DMS79 (cell line): ENCODE data around the gene PNO1.

Experiments
- DNase-seq: peaks from one replicate; lab custom pipeline; 2025; lab: John Stamatoyannopoulos, UW

The PNO1 gene

GRCh38 chr2:68195096-68195495, 37.4 kb downstream of the PNO1 start:
- DNase-seq, result no peak

- no peak for DNase-seq
Measured at GRCh38 chr2:68196120-68196716, 38.5 kb downstream of the PNO1 start.

- DNase-seq, result no peak
Measured at GRCh38 chr2:68200157-68200787, 42.6 kb downstream of the PNO1 start.

GRCh38 chr2:68203587-68203986, 45.9 kb downstream of the PNO1 start:
- DNase-seq, result no peak

- DNase-seq, result no peak
Measured at GRCh38 chr2:68206793-68207192, 49.1 kb downstream of the PNO1 start.

- DNase-seq, result no peak
Measured at GRCh38 chr2:68214381-68214780, 56.7 kb downstream of the PNO1 start.

GRCh38 chr2:68216454-68217310, 59.0 kb downstream of the PNO1 start:
- DNase-seq, result no peak

- DNase-seq, result no peak
Measured at GRCh38 chr2:68217729-68218128, 60.0 kb downstream of the PNO1 start.

GRCh38 chr2:68218343-68218901, 60.7 kb downstream of the PNO1 start:
- no peak for DNase-seq

GRCh38 chr2:68222287-68222686, 64.6 kb downstream of the PNO1 start:
- DNase-seq, result no peak

- DNase-seq, result no peak
Measured at GRCh38 chr2:68223419-68223818, 65.7 kb downstream of the PNO1 start.

GRCh38 chr2:68225119-68225632, 67.5 kb downstream of the PNO1 start:
- DNase-seq, result no peak
